ELR (cell line): ENCODE results near the gene C2CD4C.
"Not testable (repeated sequence)": the region's sequence is repeated elsewhere in the genome, so short reads cannot be mapped to it uniquely, and the experiment has no call there.

Source experiments
- DNase-seq: peaks from one replicate; pipeline ENCODE4 v3.0.0-alpha.2; 2015; ENCODE audit warnings: low read depth

C2CD4C gene

GRCh38 chr19:364496-365287, 44.3 kb downstream of the C2CD4C start:
- DNase-seq = no peak

- no peak for DNase-seq
Measured at GRCh38 chr19:362683-363082, 46.3 kb downstream of the C2CD4C start.

- DNase-seq = no peak
Measured at GRCh38 chr19:362154-362553, 46.8 kb downstream of the C2CD4C start.

DNA sequence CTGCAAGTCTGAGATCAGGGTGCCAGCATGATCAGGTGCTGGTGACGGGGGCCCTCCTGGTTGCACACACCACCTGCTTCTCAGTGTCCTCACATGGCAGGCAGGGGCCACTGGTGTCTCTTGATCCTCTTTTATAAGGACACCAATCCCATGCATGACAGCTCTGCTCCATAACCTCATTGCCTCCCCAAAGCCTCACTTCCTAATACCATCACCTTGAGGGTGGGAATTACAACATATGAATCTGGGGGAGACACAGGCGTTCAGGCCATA, 49.4 kb downstream of the C2CD4C start:
- no peak for DNase-seq

DNA sequence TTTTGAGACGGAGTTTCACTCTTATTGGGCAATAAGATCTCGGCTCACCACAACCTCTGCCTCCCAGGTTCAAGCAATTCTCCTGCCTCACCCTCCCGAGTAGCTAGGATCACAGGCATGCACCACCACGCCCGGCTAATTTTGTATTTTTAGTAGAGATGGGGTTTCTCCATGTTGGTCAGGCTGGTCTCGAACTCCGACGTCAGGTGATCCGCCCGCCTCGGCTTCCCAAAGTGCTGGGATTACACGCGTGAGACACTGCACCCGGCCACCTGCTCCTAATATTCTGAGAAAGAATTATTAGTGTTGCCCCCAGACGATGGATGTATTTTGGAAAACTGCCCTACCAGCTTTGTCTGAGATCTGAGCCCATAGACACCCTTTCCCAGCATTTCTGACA, 53.4 kb downstream of the C2CD4C start:
- not testable (repeated sequence) for DNase-seq
